Right renal cortex interstitium (tissue), 3 donors: Measurements from ENCODE around the gene PLA2G5. TPM values are rescaled to one million over a fixed set of nuclear protein-coding genes. Genes with fewer than 3 reads are reported as not detected.
A peak's percentile ranks its signal among the peaks of the same experiment; 100 is the strongest.
"Not testable (repeated sequence)": the region's sequence is repeated elsewhere in the genome, so short reads cannot be mapped to it uniquely, and the experiment has no call there.

Source experiments
- DNase-seq, 3 donors: peaks; one replicate each; pipeline ENCODE4 v3.0.0-alpha.2; 2013; ENCODE audit warnings: low read depth in 3 of 3, low spot score in 2 of 3
- polyA plus RNA-seq, 3 donors: library from polyadenylated mRNA; unstranded; fragments of 120-200 nt; gene quantifications; one replicate each; pipeline ENCODE4 v1.2.1, GENCODE V29; 2013; ENCODE audit not compliant: insufficient read length in 3 of 3

PLA2G5 gene, protein sequence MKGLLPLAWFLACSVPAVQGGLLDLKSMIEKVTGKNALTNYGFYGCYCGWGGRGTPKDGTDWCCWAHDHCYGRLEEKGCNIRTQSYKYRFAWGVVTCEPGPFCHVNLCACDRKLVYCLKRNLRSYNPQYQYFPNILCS
- under 1 TPM in 1 of 3 donors, not detected in 2; 0.21 TPM for polyA plus RNA-seq

DNA sequence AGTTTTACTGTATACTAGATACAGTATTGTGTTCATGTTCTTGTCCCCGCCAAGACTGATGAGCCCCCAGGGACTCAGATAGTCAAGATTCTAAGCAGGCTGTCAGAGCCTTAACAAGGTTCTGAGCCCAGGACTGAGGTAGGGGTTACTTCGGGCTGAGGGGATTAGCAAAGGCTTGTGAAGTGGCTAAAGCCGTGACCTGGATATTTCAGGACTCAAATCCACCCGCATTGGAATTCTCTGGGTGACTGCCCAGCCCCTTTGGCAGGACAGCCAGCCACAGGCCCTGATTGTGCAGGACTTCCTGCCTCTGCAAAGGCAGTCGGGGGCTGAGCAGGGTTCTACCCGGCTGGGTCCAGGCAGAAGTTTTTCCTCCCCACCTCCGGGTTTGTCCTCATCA is at the start of gene PLA2G5:
TSS of gene PLA2G5 (plus strand) at position 321 of the 400 bp plus-strand sequence. CDS start 14,637 bp downstream, outside the sequence.
- DNase-seq: no peak

GRCh38 chr1:20028125-20028524 is 41.9 kb upstream of the PLA2G5 start:
- no peak for DNase-seq

GRCh38 chr1:20028726-20029125 is 41.3 kb upstream of the PLA2G5 start:
- no peak for DNase-seq

GRCh38 chr1:20029178-20029912 is 40.6 kb upstream of the PLA2G5 start:
- no peak for DNase-seq

DNA sequence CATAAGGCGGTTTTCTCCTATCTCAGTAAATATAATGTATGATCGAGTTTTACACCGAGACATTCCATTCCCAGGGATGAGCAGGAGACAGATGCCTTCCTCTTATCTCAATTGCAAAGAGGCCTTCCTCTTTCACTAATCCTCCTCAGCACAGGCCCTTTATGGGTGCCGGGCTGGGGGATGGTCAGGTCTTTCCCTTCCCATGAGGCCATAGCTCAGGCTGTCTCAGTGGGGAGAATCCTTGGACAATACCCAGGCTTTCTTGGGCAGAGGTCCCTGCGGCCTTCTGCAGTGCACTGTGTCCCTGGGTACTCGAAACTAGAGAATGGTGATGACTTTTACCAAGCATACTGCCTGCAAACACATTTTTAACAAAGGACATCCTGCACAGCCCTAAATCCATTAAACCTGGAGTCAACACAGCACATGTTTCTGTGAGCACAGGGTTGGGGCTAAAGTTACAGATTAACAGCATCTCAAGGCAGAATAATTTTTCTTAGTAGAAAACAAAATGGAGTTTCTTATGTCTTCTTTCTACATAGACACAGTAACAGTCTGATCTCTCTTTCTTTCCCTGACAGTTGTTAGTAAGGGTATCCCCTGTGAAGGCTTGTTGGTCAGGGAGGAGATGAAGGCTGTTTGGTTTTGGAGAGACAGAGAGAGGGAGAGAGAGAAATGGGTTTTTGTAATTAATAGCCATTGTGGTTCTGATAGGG is 39.4 kb upstream of the PLA2G5 start:
- not testable (repeated sequence) for DNase-seq

GRCh38 chr1:20031161-20031560 is 38.8 kb upstream of the PLA2G5 start:
- DNase-seq: no peak

DNA sequence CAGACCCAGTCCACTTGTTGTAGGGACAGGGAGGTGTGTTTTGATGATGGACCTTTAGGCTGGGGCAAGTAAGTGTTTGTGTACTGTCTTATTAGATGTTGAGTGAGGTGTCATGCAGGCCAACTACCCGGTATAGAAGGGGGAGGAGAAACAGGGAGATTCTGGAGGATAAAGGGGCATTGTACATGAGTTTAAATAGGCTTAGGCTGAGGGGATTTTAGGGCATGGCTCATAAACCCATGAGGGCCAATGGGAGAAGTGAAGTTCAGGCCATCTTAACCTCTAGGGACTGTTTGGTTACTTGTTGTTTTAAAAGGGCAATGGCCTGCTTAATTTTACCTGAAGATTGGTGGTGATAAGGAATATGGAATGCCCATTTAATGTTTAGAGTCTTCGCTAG is 38.2 kb upstream of the PLA2G5 start:
- no peak for DNase-seq

- DNase-seq: no peak
These were observed 37.6 kb upstream of the PLA2G5 start for GRCh38 chr1:20032425-20032824.

GRCh38 chr1:20033420-20033819 is 36.6 kb upstream of the PLA2G5 start:
- no peak for DNase-seq

DNA sequence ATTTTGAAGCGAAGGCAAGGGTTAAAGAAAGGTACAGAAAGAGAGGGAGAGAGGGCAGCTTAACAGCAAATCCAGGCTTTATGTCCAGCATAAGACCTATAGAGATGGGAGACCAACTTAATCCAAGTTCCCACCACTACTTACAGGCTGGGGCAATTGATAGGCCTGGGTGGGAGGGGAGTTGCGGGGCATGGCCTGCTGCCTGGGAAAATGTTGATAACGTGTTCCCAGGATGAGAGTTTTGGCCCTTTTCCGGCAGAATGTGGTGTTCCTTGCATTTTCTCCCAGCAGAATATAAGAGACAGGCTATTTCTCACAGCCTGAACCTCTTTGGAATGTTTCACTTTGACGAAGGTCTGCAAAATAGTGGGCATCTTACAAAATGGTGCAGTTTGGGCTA is 34.9 kb upstream of the PLA2G5 start:
- DNase-seq: no peak

- DNase-seq: no peak
These were observed 32.1 kb upstream of the PLA2G5 start for GRCh38 chr1:20037877-20038276.

DNA sequence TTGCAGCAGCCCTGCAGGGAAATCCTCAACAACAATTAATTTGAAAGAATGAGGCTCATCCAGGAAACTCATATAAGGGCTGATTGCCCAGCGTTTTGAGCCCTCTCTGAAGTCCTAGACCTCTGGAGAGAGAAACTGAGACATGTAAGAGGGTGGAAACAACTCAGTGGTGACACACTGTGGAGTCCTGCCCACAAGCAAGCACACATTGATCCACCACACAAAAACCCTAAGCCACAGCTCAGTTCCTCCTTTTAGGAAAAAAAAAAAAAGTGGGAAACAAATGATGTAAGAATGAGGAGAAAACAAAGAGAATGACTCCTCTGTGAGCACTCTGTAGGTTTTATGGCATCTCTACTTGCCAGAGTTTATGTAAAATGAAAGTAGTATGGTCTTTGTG is 22.9 kb upstream of the PLA2G5 start:
- DNase-seq: no peak

DNA sequence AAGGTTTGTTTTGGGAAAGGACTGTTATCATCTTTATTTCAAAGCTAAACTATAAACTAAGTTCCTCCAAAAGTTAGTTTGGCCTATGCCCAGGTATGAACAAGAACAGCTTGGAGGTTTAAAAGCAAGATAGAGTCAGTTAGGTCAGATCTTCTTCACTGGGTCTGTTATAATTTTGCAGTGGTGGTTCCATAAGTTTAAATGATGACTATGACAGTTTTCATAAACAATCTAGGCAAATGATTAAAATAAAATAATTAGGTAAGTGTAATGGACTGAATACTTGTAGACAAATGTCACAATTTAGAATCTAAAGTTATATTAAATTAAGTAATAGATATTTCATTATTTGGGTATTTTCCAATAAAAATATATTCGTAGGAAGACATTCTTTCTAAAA is 21.4 kb upstream of the PLA2G5 start:
- no peak for DNase-seq

- not testable (repeated sequence) for DNase-seq
These were observed 20.8 kb upstream of the PLA2G5 start for GRCh38 chr1:20049056-20049798.

GRCh38 chr1:20051218-20051829 is 18.7 kb upstream of the PLA2G5 start:
- DNase-seq: no peak

GRCh38 chr1:20052386-20052785 is 17.6 kb upstream of the PLA2G5 start:
- DNase-seq: no peak

GRCh38 chr1:20057886-20058420 is 12.0 kb upstream of the PLA2G5 start:
- DNase-seq: no peak

- peak in 1 of 3 donors; percentile 13 for DNase-seq
These were observed 11.5 kb upstream of the PLA2G5 start for GRCh38 chr1:20058531-20058930.

DNA sequence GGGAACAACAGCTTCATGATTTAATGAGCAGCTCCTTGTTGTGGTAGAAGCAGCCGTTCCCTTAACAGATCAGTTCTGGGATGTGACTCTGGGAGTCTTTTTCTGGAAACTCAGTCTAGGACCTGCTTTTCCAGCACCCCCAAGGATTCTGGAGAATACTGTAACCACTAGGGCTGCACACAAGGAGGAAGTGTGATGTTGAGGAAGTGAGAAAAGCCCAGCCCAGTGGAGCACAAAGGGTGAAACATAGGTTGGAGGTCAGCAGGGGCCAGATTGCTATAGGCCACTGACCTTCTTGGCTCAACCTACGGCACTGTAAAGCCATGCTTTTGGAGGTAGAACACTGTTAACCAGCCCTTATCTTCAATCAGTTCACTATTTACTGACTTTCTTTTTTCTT is 10.1 kb upstream of the PLA2G5 start:
- no peak for DNase-seq

DNA sequence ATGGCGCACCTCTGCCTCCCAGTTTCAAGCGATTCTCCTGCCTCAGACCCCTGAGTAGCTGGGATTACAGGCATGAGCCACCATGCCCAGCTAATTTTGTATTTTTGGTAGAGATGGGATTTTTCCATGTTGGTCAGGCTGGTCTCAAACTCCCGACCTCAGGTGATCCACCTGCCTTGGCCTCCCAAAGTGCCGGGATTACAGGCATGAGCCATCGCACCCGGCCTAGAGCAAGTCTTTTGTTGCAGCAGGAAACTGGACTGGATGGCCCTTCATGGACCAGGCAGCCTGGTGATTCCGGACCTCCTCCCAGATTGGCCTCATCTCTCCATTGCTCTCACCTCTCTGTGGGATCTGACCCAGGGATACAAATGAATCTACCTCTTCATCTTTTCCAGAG is 9.2 kb upstream of the PLA2G5 start:
- not testable (repeated sequence) for DNase-seq
